ENCODE results near the gene ZNF578. TPM values are rescaled to one million over a fixed set of nuclear protein-coding genes. Genes with fewer than 3 reads are reported as not detected.
"Not testable (repeated sequence)": the region's sequence is repeated elsewhere in the genome, so short reads cannot be mapped to it uniquely, and the experiment has no call there.

The ZNF578 gene
- total RNA-seq, 3 donors from 2014 or later: 1.3 to 3.7 (median 1.4) TPM

- Histone ChIP-seq H3K27ac (no peak overlapping the region), H3K9me3 (no peaks in the 10 kb centered on the region), H3K27me3 (no peaks in the 10 kb centered on the region), H3K4me1 (no peaks in the 10 kb centered on the region), H3K4me3 (no peak overlapping the region), H3K36me3 (no peaks in the 10 kb centered on the region)
- TF ChIP-seq, protein P1, sequence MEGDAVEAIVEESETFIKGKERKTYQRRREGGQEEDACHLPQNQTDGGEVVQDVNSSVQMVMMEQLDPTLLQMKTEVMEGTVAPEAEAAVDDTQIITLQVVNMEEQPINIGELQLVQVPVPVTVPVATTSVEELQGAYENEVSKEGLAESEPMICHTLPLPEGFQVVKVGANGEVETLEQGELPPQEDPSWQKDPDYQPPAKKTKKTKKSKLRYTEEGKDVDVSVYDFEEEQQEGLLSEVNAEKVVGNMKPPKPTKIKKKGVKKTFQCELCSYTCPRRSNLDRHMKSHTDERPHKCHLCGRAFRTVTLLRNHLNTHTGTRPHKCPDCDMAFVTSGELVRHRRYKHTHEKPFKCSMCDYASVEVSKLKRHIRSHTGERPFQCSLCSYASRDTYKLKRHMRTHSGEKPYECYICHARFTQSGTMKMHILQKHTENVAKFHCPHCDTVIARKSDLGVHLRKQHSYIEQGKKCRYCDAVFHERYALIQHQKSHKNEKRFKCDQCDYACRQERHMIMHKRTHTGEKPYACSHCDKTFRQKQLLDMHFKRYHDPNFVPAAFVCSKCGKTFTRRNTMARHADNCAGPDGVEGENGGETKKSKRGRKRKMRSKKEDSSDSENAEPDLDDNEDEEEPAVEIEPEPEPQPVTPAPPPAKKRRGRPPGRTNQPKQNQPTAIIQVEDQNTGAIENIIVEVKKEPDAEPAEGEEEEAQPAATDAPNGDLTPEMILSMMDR (IDR thresholded peaks at IDR 0.05): no peak
- TF ChIP-seq POLR2AphosphoS5 (IDR thresholded peaks at IDR 0.05): no peak
- no peak for TF ChIP-seq POLR2A (IDR thresholded peaks at IDR 0.05)
- intact Hi-C loops (cut with DNase I; ENCODE audit: low total_unique reads): no loop called here
- DNase-seq (ENCODE audit: low spot score in 2 of 2): no peak
Measured at GRCh38 chr19:52542984-52543664, 89.8 kb downstream of the ZNF578 start.

DNA sequence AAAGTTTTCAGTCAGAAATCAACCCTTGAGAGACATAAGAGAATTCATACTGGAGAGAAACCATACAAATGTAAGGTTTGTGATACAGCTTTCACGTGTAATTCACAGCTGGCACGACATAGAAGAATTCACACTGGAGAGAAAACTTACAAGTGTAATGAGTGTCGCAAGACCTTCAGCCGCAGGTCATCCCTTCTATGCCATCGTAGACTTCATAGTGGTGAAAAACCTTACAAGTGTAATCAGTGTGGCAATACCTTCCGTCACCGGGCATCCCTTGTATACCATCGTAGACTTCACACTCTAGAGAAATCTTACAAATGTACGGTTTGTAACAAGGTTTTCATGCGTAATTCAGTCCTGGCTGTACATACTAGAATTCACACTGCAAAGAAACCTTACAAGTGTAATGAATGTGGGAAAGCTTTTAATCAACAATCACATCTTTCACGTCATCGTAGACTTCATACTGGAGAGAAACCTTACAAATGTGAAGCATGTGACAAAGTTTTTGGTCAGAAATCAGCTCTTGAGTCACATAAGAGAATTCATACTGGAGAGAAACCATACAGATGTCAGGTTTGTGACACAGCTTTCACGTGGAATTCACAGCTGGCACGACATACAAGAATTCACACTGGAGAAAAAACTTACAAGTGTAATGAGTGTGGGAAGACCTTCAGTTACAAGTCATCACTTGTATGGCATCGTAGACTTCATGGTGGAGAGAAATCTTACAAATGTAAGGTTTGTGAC is 101.0 kb downstream of the ZNF578 start:
- DNase-seq (ENCODE audit: low spot score in 2 of 2): no peak
- Histone ChIP-seq H3K9me3 (peaks cover 60 to 88% of the 10 kb centered on the region in 2 donors), H3K27me3 (no peaks in the 10 kb centered on the region), H3K36me3 (no peaks in the 10 kb centered on the region), H3K27ac (no peak overlapping the region), H3K4me3 (no peak overlapping the region), H3K4me1 (no peaks in the 10 kb centered on the region)
- no peak for TF ChIP-seq POLR2AphosphoS5 (IDR thresholded peaks at IDR 0.05)
- no peak for TF ChIP-seq POLR2A (IDR thresholded peaks at IDR 0.05)
- TF ChIP-seq, protein P1 (IDR thresholded peaks at IDR 0.05): no peak
- intact Hi-C loops (cut with DNase I; ENCODE audit: low total_unique reads): no loop called here

DNA sequence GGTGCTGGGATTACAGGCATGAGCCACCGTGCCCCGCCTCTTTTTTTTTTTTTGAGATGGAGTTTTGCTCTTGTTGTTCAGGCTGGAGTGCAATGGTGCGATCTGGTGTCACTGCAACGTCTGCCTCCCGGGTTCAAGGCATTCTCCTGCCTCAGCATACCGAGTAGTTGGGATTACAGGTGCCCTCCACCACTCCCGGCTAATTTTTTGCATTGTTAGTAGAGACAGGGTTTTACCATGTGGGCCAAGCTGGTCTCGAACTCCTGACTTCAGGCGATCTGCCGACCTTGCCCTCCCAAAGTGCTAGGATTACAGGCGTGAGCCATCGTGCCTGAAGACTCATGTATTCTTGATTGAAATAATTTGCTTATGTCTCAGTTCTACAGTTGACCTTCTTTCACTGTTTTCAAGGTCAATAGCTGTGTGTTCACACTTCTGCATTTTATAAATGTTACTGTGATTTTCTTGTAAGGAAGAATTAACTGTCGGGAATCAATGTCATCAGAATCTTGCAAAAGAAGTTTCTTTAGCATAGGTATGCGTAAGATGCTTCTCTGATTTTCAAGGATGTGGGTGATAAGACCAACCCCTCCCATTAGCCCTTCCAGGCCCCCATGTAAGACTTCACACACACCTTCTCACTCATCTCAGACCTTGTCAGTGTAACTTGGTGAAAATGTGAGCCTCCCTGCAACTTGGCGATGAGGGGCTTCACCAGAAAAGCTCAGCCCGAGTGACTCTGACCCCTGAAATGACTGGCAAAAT is 104.1 kb downstream of the ZNF578 start:
- DNase-seq (ENCODE audit: low spot score in 2 of 2): no peak
- Histone ChIP-seq H3K9me3 (peaks cover 63 to 91% of the 10 kb centered on the region in 2 donors), H3K27me3 (no peaks in the 10 kb centered on the region), H3K27ac (no peak overlapping the region), H3K36me3 (no peaks in the 10 kb centered on the region), H3K4me1 (no peaks in the 10 kb centered on the region), H3K4me3 (no peak overlapping the region)
- TF ChIP-seq, protein P1 (IDR thresholded peaks at IDR 0.05): no peak
- intact Hi-C loops (cut with DNase I; ENCODE audit: low total_unique reads): no loop called here

- H3K27ac ChIP-seq; intact Hi-C loops (cut with DNase I; ENCODE audit: low total_unique reads); H3K36me3 ChIP-seq; DNase-seq (ENCODE audit: low spot score in 2 of 2); H3K27me3 ChIP-seq; H3K4me3 ChIP-seq; H3K4me1 ChIP-seq: not testable (repeated sequence)
- peaks cover 59 to 91% of the 10 kb centered on the region in 2 donors for H3K9me3 ChIP-seq
Measured at GRCh38 chr19:52558732-52559445, 105.5 kb downstream of the ZNF578 start.

GRCh38 chr19:52561611-52562010 is 108.3 kb downstream of the ZNF578 start:
- H3K9me3 ChIP-seq: peaks cover 41 to 73% of the 10 kb centered on the region in 2 donors
- H3K36me3 ChIP-seq; intact Hi-C loops (cut with DNase I; ENCODE audit: low total_unique reads): not testable (repeated sequence)

More at GRCh38 chr19:52561611-52562010, 108.3 kb downstream of the ZNF578 start:
- not testable (repeated sequence) for H3K4me1 ChIP-seq; H3K4me3 ChIP-seq; DNase-seq (ENCODE audit: low spot score in 2 of 2); H3K27me3 ChIP-seq; H3K27ac ChIP-seq

Other genes starting within 250 kb of the ZNF578 start
- gene ZNF766, start 184.0 kb upstream of the ZNF578 start, total RNA-seq: 10 to 100 TPM; 10.9 to 21.1 (median 18.4) TPM
- gene ZNF480, start 156.4 kb upstream of the ZNF578 start, total RNA-seq: 10 to 100 TPM in 2 of 3 donors, 1 to 10 TPM in 1; 8.0 to 15.8 (median 11.8) TPM
- 1 to 10 TPM; 1.1 to 7.0 (median 2.6) TPM for gene ZNF610, start 117.3 kb upstream of the ZNF578 start, total RNA-seq
- 10 to 100 TPM; 18.6 to 32.9 (median 22.0) TPM for gene ZNF880, start 83.6 kb upstream of the ZNF578 start, total RNA-seq
- 10 to 100 TPM; 20.5 to 29.0 (median 28.2) TPM for gene ZNF528, start 55.7 kb upstream of the ZNF578 start, total RNA-seq
- gene ZNF534, start 24.4 kb upstream of the ZNF578 start, total RNA-seq: 1 to 10 TPM in 1 of 3 donors, under 1 TPM in 1, not detected in 1; 0.33 to 1.2 TPM
- gene ZNF808, start 74.1 kb downstream of the ZNF578 start, total RNA-seq: 10 to 100 TPM; 20.6 to 35.1 (median 21.3) TPM
- gene ZNF701, start 116.7 kb downstream of the ZNF578 start, total RNA-seq: 10 to 100 TPM; 14.6 to 27.5 (median 21.0) TPM
- gene ZNF83, start 184.8 kb downstream of the ZNF578 start, total RNA-seq: 100 to 1,000 TPM in 1 of 3 donors, 10 to 100 TPM in 2; 61.0 to 120 (median 71.8) TPM

Data from breast epithelium (tissue), 4 donors.